ENCODE measurements around the gene ACTRT2.

DNA sequence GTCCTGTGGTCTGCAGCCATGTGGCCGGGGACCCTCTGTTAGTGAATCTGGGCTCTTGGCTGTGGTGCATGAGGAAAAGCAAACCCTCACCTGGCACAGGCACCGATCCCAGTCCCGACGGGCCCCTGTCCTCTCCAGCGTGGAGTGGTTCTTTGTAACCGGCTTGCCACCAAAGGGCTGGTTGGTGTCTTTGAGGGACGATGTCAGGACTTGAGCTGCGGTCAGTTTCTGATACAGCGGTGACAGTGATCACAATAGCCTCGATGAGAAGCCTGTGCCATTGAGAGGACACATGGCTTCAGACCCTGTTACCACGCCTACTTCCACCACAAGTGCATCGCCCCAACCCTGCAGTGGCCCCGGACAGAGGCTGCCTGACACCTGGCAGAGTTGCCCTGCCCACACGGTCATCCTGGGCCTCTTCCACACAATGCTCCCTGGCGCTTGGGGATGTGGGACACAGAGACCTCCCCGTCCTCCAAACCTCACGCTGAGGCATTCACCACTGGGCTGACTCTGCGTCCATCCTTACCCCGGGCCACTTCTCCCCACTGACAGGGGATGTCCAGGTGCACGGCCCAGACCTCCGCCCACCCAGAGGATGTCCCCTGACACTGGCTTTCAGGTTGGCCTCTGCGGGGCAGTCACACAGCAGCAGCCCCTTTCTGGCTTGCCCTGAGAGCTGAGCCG lies 18.8 kb upstream of the ACTRT2 start:
- TF ChIP-seq POLR2A (IDR thresholded peaks at IDR 0.05; ENCODE audit: low read depth, low read length) (no peak), POLR2AphosphoS5 (IDR thresholded peaks at IDR 0.05; ENCODE audit: low read depth, low read length) (no peak), SPI1 (IDR thresholded peaks at IDR 0.05; ENCODE audit: low read depth, low read length) (no peak)
